Left forelimb (tissue), 1 donor: ENCODE measurements around the gene CNTROB.

ENCODE experiments used
- DNase-seq: peaks from one replicate; pipeline ENCODE4 v3.0.0-alpha.2; 2018; ENCODE audit warnings: low spot score

The CNTROB gene, protein sequence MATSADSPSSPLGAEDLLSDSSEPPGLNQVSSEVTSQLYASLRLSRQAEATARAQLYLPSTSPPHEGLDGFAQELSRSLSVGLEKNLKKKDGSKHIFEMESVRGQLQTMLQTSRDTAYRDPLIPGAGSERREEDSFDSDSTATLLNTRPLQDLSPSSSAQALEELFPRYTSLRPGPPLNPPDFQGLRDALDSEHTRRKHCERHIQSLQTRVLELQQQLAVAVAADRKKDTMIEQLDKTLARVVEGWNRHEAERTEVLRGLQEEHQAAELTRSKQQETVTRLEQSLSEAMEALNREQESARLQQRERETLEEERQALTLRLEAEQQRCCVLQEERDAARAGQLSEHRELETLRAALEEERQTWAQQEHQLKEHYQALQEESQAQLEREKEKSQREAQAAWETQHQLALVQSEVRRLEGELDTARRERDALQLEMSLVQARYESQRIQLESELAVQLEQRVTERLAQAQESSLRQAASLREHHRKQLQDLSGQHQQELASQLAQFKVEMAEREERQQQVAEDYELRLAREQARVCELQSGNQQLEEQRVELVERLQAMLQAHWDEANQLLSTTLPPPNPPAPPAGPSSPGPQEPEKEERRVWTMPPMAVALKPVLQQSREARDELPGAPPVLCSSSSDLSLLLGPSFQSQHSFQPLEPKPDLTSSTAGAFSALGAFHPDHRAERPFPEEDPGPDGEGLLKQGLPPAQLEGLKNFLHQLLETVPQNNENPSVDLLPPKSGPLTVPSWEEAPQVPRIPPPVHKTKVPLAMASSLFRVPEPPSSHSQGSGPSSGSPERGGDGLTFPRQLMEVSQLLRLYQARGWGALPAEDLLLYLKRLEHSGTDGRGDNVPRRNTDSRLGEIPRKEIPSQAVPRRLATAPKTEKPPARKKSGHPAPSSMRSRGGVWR

DNA sequence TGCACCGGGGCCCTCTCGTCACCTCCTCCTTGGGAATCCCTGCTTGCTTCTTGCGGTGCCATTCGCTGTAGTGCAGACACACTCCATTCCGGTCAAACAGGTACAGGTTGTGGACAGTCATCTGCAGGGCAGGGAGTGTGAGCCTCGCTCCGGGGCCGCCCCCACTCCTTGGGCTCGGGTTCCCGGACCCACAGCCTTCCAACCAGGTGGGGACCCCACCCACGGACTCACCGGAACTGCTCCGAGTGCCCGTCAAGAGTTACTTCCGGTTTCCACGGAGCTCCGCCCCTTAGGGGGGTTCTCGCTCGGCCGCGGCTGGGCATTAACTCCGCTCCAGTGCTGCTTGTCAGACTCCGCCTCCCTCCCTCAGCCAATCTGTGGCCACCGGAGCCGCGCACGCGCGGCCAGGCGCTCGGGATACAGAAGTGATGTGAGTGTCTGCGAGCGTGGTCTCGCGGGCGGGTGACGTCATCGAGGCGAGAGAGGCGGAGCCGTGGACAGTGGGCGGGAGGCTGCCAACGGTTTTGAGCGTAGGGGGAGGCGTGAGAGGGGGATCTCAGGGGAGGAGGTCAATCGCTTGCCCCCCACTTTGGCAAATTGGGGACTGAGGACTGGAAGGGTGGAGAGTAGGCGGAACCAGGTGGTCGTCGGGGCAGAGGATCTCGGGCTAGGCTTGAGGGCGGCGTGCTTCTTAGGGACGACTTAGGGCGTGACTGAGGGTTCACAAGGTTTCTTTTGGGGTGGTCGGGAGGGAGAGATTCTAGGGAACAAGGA lies at the start of gene CNTROB, which contains the start of gene TRAPPC1:
CNTROB (plus strand) TSS at position 498 of the 774 bp plus-strand sequence. CDS start 874 bp downstream, outside the sequence.
TRAPPC1 (minus strand) TSS at position 238 of the 774 bp plus-strand sequence; CDS start at position 121, 117 bp downstream.
- DNase-seq: peak; percentile 100

DNA sequence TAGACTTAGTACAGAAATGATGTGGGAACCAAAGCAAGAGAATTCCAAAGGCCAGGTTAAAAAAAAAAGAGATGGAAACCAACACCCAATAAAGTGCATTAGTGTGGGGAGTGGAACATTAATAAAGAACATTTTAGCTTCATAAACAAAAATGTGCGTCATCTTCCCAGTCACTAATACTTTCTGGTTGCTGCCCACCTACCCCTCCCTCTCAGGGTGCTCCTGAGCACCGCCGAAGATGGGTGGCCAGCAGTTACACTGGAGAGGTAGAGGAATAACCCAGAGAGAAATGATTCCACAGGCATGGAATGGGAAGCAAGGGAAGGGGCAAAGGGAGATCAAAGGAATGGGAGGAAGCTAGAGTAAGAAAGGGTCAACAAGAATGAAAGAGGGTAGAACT lies 49.4 kb upstream of the CNTROB start:
- no peak for DNase-seq

DNA sequence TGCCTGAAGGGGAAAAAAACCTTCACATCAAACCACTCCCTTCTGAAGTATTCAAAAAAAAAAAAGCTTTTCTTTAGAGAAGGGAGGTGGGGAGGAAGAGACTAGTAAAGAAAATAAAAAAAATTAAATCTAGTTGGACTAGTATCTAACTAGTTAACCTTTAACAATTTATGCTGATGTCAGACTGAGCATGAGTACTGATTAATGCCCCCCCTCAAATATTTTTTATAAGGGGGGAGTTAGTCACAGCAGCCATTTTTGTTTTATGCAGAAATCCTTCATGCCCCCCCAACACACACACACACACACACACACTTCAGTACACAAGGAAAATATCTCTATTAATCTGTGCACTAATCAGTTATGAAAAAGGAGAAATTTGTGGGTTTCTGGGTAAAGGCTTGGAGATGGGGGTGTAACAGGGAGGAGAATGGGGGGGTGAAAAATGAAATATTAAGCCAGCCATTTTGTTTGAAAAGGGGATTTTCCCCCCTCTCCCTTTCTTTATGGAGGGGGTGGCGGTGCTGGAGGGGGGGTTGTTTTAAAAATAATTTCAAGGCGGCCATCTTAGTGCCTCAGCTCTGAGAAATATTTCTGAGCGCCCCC lies 48.1 kb upstream of the CNTROB start:
- no peak for DNase-seq

DNA sequence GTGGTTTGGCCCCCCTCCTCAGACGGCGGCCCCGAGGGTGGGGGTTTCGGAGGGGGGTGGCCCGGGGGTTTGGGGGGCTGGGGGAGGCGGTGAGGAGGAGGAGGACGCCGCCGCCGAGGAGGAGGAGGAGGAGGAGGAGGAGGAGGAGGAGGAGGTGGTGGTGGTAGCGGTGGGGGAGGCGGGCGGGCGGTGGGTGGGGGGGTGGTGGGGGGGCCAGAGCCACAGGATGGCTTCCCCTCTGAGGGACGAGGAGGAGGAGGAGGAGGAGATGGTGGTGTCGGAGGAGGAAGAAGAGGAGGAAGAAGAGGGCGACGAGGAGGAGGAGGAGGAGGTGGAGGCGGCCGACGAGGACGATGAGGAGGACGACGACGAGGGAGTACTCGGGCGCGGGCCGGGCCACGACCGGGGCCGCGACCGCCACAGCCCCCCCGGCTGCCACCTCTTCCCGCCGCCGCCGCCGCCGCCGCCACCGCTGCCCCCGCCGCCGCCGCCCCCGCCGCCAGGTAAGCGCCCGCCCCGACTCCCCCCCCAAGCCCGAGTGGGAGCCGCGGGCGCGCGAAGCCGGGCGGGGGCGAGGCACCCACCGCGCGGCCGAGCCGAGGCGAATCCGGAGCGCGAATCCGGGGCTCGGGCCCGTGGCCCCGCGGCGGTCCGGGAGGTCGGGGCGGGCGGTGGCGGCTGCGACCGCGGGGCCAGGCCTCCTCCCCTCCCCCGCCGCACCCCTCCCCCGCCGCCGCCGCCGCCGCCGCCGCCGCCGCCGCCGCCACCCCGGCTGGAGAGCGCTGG lies 47.2 kb upstream of the CNTROB start:
- DNase-seq: no peak

DNA sequence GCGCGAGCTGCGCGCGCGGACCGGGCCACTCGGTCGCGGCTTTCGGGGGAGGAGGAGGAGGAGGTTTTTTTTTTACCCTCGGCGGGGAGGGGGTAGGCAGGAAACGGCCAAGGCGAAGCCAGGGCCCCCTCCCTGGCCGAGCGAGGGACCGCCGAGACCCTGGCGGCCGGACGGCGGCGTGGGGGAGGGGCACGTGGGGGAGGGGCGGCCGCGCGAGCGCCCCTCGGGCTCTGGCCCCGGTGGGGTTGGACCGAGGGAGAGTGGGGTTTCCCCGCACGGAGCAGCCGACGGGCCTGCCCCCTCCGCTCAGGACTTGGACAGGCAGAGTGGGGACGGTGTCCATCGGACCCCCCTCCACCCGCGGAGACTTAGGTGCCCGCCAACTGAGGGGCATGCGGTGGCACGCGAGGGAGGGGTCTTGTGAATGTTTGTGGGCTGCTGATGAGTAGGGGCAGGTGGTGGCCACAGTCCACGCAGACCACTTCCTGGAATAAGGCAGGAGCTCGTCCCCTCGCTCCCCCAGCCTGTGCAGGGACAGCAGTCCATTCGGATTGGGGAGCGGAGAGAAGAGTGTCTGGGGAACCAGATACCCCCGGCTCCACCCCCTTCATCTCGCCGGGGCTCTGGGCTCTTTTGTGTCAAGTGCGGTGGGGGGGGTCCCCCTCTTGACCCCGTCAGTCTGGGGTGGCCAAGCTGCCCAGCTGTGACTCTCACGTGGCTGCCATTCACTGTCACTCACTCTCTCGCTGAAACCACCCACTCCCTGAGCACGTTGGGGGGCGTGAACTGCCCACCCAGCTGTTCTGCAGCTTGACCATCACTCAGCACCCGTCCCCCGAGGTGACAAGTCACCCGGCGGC lies 46.4 kb upstream of the CNTROB start:
- DNase-seq: peak; percentile 78

DNA sequence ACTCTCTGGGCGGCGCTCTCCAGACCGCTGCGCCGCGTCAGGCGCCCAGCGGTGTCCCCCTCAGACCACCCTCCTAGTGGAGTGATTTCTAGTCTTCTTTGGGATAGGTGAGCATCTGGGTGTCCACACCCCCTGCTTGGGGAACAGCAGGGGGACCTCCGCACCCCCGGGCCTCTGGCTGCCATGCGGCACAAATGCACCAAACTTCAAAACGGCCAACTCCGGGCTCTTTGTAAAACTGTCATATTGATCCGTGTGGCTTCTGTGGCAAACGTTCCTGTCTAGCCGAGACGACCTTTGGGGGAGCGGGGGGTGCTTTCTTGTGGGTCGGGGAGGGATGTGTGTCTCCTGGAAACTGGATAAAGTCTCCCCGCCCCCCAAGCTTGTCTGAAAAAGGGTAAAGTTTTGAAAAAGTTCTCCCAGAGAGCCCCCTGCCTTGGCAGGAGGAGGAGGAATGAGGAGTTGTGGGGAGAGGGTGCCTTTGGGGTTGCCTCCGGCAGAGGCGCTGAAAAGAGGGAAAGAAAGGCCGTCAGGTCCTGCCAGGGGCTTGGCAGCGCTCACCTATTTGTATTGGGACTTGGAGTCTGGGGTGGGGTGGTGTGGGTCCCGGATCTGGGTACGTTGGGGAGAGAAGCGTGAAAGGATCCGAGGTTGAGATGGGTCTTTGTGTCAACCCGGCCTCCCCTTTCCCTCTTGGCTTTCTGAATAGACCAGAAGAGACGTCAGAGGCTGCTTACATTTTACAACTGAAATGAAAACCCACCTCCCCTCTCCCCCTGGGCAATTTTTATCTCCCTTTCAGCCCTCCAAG lies 45.6 kb upstream of the CNTROB start:
- DNase-seq: no peak

DNA sequence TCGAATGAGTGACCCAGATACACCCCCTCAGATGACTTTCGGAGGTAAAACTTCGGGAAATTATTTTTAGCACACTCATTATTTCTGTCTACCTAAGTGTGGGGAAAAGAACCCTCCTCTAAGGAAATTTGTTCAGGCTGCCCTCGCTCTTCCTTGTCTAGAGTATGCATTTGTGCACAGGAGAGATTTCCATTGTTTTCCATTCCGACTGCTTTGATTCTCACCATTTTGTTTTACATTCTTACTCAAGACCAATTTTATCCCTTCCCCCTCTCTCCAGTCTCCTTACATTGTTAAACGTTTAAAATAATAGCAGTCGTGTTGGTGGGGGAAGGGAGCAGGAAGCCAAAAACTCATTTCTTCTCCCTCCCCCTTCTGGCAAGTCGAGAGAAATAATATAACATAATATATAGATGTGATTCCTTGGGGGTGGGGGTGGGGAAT lies 44.9 kb upstream of the CNTROB start:
- no peak for DNase-seq

DNA sequence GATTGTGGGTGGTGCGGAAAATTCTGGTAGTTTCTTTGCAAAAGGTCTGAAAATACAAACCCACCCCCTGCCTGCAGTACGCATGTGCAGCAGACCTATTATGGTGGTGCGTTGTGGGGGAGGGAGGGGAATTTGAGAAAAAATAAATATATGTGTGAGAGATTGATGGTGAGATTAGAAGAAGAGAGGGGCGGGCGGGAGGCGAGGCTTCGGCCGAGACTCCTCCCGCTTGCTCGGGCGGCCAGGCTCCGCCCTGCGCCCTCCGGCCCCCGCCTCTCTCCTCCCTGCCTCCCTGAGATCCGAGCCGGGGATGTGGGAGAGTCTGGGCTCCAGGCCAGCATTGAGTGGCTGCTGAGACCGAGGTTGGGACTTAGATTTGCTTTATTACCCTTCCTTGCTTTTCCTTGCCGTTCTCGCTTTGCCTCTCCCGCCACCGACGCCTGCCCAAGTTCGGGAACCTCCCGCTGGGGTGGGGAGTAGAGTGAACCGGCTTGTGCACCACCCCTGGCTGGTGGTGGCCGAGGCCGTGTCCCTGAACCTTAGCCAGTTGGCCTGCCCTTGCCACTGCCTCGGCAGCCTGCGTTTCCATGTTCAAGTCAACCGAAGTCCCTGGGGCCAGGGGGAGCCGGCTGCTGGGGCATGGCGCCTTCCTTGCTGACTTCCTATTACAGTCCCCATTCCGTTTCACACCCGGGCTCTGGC lies 44.4 kb upstream of the CNTROB start:
- peak; percentile 95 for DNase-seq

DNA sequence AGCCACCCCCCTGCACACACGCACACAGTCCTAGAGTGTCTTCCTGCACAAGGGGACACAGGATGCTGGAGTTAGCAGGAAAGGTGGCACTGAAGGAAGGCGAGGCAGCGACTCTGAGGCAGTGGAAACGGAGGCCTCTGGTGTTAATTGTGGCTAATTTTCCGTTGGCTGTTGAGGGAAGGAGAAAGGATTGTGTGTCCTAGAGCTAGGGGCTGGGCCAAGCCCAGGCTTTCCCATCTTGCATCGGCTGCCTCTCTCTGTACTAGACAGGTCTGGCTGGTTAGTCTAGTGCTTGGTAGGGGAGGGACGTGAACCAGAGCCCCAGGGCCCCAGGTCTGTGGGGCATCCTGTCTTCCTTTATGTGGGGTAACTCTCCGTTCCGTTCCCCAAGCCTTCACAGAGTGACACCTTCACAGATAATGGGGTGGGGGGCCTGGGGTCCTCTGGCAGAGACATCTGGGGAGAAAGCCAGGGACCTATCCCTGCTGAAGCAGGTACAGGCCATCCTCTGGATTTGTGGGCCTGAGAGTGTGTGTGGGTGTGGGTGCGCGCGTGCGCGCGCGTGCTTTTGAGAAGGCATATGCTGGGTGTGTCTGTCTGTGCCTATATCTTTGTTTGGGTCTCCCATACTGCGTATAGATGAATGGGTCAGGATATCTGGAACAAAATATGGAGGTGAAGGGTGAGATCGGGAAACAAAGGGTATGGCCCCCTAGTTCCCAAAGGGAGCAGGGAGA lies 43.7 kb upstream of the CNTROB start, which contains the start of gene CHD3:
CHD3 (plus strand) TSS at position 606 of the 737 bp plus-strand sequence. CDS start 212 bp downstream, outside the sequence.
- no peak for DNase-seq

DNA sequence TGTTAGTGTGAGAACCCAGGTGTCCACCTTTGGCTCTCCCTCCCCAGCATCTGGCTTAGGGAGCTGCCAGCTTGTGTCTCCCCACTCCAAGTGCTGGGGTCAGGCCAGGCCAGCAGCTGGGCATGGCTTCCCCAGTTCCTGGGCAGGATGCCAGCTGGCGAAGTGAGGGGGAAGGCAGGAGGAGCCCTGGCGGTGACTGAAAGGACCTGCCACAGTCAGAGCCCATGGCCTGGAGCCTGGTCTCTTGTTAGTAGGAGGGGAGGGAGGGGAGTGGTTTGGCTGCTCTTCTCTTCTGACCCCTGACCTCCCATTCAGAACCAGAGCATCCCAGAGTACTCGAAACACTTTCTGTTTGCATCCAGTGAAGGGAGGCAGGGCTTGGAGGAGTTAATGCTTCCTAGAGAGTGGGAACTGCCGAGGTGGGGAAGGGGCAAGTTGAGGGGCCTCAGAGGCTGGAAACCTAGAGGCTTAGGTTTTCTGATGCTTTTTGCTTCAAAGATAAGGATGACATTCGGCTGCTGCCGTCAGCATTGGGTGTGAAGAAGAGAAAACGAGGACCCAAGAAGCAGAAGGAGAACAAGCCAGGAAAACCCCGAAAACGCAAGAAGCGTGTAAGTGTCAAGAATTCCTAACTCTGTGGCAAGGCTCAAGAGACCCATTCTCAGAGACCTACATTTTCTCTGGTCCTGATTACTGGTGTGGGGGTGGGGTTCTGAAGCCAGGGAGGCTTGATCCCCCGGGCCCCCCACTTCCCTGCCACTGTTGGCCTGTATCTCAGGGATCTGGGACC lies 42.6 kb upstream of the CNTROB start:
- DNase-seq: peak; percentile 92

DNA sequence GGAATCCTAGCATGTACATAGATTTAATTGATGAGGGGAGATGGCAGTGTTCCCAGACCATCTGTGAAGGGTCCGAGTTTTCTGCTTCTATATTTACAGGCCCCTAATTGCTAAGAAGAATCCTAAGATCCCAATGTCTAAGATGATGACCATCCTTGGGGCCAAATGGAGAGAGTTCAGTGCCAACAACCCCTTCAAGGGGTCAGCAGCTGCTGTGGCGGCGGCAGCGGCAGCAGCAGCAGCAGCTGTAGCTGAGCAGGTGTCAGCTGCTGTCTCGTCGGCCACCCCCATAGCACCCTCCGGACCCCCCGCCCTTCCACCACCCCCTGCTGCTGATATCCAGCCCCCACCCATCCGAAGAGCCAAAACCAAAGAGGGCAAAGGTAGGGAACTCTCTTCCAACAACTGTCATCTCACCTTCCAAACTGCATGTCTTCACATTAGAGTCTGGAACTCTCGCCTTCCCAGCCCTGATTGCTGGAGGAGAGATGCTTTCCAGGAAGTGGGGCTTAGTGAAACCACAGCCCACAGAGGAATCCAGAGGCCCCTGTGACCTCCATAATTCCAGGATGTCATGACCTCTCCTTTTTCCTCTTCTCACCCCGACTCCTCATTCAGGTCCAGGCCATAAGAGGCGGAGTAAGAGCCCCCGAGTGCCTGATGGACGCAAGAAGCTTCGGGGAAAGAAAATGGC lies 38.7 kb upstream of the CNTROB start:
- DNase-seq: no peak

DNA sequence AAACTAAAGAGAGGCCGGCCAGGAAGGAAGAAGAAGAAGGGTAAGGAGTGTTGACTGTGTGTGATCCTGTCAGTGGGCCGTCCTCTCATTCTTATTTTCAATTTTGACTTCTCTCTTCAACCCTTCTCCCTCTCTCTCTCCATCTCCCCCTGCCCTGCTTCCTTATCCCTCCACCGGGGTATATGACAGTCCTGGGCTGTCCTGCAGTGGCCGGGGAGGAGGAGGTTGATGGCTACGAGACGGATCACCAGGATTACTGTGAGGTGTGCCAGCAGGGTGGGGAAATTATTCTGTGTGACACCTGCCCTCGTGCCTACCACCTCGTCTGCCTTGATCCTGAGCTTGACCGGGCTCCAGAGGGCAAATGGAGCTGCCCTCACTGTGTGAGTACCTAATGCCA lies 37.8 kb upstream of the CNTROB start:
- no peak for DNase-seq

DNA sequence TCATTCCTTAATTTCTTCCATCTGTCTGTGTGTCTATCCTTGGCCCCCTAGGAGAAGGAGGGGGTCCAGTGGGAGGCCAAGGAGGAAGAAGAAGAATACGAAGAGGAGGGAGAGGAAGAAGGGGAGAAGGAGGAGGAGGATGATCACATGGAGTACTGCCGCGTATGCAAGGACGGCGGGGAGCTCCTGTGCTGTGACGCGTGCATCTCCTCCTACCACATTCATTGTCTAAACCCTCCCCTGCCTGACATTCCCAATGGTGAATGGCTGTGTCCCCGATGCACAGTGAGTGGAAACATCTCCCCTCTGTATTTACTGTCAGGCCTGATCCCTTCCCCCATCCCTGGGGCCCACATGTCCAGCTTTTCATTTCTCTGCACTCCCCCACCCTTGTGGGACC lies 37.1 kb upstream of the CNTROB start:
- no peak for DNase-seq

DNA sequence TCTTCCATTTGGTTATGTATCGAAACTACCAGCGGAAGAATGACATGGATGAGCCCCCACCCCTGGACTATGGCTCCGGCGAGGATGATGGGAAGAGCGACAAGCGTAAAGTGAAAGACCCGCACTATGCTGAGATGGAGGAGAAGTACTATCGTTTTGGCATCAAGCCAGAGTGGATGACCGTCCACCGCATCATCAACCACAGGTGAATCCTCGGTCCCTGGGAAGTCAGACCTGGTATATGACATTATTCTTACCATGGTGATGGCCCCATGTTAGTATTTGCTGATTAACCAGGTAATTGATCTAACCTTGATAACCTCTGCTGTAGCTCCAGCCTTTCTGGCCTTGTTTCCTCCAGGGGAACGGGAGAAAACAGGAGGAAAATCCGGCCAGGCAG lies 34.9 kb upstream of the CNTROB start:
- no peak for DNase-seq

DNA sequence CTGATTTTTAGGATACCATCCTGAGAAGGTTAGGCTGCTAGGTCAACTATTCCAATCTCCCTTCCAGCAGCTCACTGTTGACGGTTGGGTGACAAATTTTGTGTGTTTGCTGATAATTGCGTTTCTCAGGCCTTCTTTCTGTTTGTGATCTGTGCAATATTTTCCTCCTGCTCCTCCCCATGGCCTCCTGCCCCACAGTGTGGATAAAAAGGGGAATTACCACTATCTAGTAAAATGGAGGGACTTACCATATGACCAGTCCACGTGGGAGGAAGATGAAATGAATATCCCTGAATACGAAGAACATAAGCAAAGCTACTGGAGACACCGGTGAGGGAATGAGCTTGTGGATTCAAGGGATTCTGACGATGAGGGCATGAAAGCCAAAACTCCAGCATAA lies 34.2 kb upstream of the CNTROB start:
- DNase-seq: no peak
